Measurements from ENCODE around the gene NCL.

NCL gene

GRCh38 chr2:231425291-231425810, 38.9 kb downstream of the NCL start:
- no peaks in the 10 kb centered on the region for H3K9me2 ChIP-seq (ENCODE audit: low read depth, low read length)
- H3K4me3 ChIP-seq (ENCODE audit: low read depth, low read length, poor library complexity, severe bottlenecking), result no peak overlapping the region
- no peaks in the 10 kb centered on the region for H4K20me1 ChIP-seq (ENCODE audit: insufficient read depth, low read length)
- H3F3A ChIP-seq (ENCODE audit: insufficient read depth, low read length), result no peaks in the 10 kb centered on the region
- H3K27ac ChIP-seq (ENCODE audit: low read depth, low read length, poor library complexity, severe bottlenecking), result no peak overlapping the region
- no peak overlapping the region for H3K9ac ChIP-seq (ENCODE audit: low read length)
- H3K27me3 ChIP-seq (ENCODE audit: insufficient read depth, low read length), result no peaks in the 10 kb centered on the region; the same call in 1 of the 2 replicates
- no peak overlapping the region for H2AFZ ChIP-seq (ENCODE audit: low read length)
- peaks cover 5% of the 10 kb centered on the region for H3K4me1 ChIP-seq (ENCODE audit: insufficient read depth, low read length, severe bottlenecking)
- no peak overlapping the region for H3K4me2 ChIP-seq (ENCODE audit: low read length)
- TF ChIP-seq EZH2 (IDR thresholded peaks at IDR 0.05; ENCODE audit: borderline replicate concordance, low read length), result no peak
- no peak for TF ChIP-seq CTCF (IDR thresholded peaks at IDR 0.05; ENCODE audit: low read length)
- no peaks in the 10 kb centered on the region for H3K79me2 ChIP-seq (ENCODE audit: insufficient read depth, low read length)
- no peaks in the 10 kb centered on the region for H3K9me3 ChIP-seq (ENCODE audit: low read length)
- no peaks in the 10 kb centered on the region for H3K36me3 ChIP-seq (ENCODE audit: insufficient read depth, low read length)

- TF ChIP-seq CTCF (IDR thresholded peaks at IDR 0.05; ENCODE audit: low read length), result no peak
- TF ChIP-seq EZH2 (IDR thresholded peaks at IDR 0.05; ENCODE audit: borderline replicate concordance, low read length), result no peak
- Histone ChIP-seq H3K4me1 (ENCODE audit: insufficient read depth, low read length, severe bottlenecking) (no peaks in the 10 kb centered on the region), H3K9ac (ENCODE audit: low read length) (no peak overlapping the region), H3K9me3 (ENCODE audit: low read length) (no peaks in the 10 kb centered on the region), H3K27me3 (ENCODE audit: insufficient read depth, low read length) (no peaks in the 10 kb centered on the region; the same call in 1 of the 2 replicates), H3F3A (ENCODE audit: insufficient read depth, low read length) (no peaks in the 10 kb centered on the region), H3K36me3 (ENCODE audit: insufficient read depth, low read length) (no peaks in the 10 kb centered on the region), H2AFZ (ENCODE audit: low read length) (no peak overlapping the region), H3K4me2 (ENCODE audit: low read length) (no peak overlapping the region), H3K27ac (ENCODE audit: low read depth, low read length, poor library complexity, severe bottlenecking) (no peak overlapping the region), H3K4me3 (ENCODE audit: low read depth, low read length, poor library complexity, severe bottlenecking) (no peak overlapping the region), H4K20me1 (ENCODE audit: insufficient read depth, low read length) (no peaks in the 10 kb centered on the region), H3K79me2 (ENCODE audit: insufficient read depth, low read length) (no peaks in the 10 kb centered on the region), H3K9me2 (ENCODE audit: low read depth, low read length) (no peaks in the 10 kb centered on the region)
Observed at GRCh38 chr2:231423176-231423575, 41.1 kb downstream of the NCL start.

GRCh38 chr2:231422056-231422455, 42.2 kb downstream of the NCL start:
- H2AFZ ChIP-seq (ENCODE audit: low read length), result no peak overlapping the region
- no peaks in the 10 kb centered on the region for H3K36me3 ChIP-seq (ENCODE audit: insufficient read depth, low read length)
- H3K79me2 ChIP-seq (ENCODE audit: insufficient read depth, low read length), result no peaks in the 10 kb centered on the region
- no peaks in the 10 kb centered on the region for H3F3A ChIP-seq (ENCODE audit: insufficient read depth, low read length)
- TF ChIP-seq CTCF (IDR thresholded peaks at IDR 0.05; ENCODE audit: low read length) (no peak), EZH2 (IDR thresholded peaks at IDR 0.05; ENCODE audit: borderline replicate concordance, low read length) (no peak)
- H3K4me2 ChIP-seq (ENCODE audit: low read length), result no peak overlapping the region
- H3K4me3 ChIP-seq (ENCODE audit: low read depth, low read length, poor library complexity, severe bottlenecking), result no peak overlapping the region
- H3K9ac ChIP-seq (ENCODE audit: low read length), result no peak overlapping the region
- H4K20me1 ChIP-seq (ENCODE audit: insufficient read depth, low read length), result no peaks in the 10 kb centered on the region
- no peaks in the 10 kb centered on the region for H3K9me2 ChIP-seq (ENCODE audit: low read depth, low read length)
- no peak overlapping the region for H3K27ac ChIP-seq (ENCODE audit: low read depth, low read length, poor library complexity, severe bottlenecking)
- no peaks in the 10 kb centered on the region for H3K9me3 ChIP-seq (ENCODE audit: low read length)
- no peaks in the 10 kb centered on the region for H3K4me1 ChIP-seq (ENCODE audit: insufficient read depth, low read length, severe bottlenecking)
- no peaks in the 10 kb centered on the region; the same call in 1 of the 2 replicates for H3K27me3 ChIP-seq (ENCODE audit: insufficient read depth, low read length)
